GM08714 (cell line): ENCODE data around the gene USP54.
"Not testable (repeated sequence)": the region's sequence is repeated elsewhere in the genome, so short reads cannot be mapped to it uniquely, and the experiment has no call there.

Experiments
- H3K4me3 ChIP-seq: fragments of 200-500 bp; sonication (Bioruptor generic); 2 replicates; pipeline ENCODE4 v1.5.1; 2014; ENCODE audit warnings: mild to moderate bottlenecking, low read length, inconsistent platforms
- ZNF274 ChIP-seq: IDR thresholded peaks from 2 replicates; pipeline ENCODE4 v1.6.1; 2012; ENCODE audit warnings: mild to moderate bottlenecking, low read depth, low read length

The USP54 gene

DNA sequence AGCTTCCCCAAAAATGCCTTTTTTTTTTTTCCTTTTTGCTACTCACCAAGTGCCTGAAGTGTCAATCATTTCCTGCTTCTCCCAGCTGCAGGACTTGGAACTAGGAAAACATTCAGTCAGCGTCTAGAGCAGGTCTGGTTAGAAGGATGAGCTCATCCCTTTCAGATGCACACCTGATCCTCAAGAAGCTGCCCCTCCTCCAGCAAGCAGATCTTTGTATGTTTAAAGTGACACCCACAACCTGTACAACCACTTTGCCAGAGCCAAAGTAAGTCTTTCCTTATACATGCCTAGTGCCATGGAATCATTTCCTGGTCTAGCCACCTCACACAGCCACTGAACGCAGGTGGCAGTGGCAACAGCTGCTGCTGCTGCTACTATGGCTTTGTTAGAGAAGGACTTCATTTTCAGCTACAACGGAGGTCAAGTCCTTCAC is 10.4 kb upstream of the USP54 start:
- H3K4me3 ChIP-seq = no peak overlapping the region
- TF ChIP-seq ZNF274 = no peak

GRCh38 chr10:73597346-73597745 is 6.2 kb upstream of the USP54 start:
- no peak for TF ChIP-seq ZNF274

GRCh38 chr10:73593812-73594211 is 2.7 kb upstream of the USP54 start:
- no peak overlapping the region for H3K4me3 ChIP-seq
- no peak for TF ChIP-seq ZNF274

More at GRCh38 chr10:73597346-73597745, 6.2 kb upstream of the USP54 start:
- H3K4me3 ChIP-seq = no peak overlapping the region

GRCh38 chr10:73593110-73593509 is 2.0 kb upstream of the USP54 start:
- TF ChIP-seq ZNF274 = no peak

DNA sequence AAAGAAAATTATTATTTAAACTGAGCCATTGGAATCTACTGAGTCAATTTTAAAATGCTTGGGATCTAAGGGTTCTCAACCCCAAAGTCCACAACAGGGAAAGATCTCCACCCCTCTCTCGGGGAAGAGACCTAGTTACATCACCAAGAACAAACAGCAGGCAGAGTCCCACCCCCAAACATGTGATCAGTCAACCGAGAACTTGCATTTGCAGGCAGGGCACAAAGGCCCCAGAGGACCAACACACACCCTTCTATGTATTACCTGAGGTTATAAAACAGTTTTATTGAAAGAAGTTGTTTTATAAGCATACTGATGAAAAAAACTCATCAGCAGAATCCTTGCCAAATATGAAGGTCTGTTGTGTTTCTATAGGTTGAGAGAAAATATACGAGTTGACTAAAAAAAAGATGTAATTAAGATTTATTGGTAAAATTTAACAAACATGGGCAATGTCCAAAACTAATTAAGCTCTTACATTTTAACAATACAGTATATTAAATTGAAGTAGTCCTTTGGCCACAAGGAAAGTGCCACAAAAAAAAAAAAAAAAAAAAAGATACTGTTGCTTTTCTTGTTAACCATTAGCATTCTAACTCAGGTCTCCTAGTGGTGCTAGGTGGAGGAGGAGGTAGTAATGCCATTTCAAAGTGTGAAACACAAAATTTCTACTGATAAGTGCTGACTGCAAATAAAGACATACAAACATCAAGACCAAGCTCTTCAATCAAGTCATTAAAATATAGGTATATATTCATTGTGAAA is 975 bp upstream of the USP54 start:
- H3K4me3 ChIP-seq = no peak overlapping the region
- TF ChIP-seq ZNF274 = no peak

More at GRCh38 chr10:73593110-73593509, 2.0 kb upstream of the USP54 start:
- H3K4me3 ChIP-seq = no peak overlapping the region

DNA sequence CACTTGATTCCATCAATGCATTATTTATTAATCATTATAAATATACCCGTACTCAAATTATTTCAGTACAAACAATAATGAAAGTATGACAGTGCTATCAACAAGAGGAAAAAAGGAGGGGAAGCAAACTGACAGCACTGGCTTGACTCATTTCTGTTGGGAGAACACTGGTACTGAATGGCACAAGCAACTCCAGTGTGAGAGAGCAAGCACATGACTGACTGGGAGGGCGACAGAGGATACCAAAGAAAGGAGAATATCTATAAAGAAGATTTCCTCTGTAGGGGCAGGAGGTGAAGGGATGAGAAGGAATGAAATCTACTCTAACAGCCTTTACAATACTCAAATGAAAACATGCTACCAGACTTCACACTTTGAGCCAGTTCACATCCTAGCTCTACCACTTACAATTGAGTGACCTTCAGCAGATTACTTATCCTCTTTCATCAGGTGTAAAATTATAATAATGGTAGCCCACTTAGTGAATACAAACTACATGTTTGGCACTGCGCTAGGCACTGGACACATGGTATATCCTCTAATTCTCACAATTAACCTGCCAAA is 1.5 kb downstream of the USP54 start:
- H3K4me3 ChIP-seq = no peak overlapping the region

GRCh38 chr10:73588656-73589055 is 2.5 kb downstream of the USP54 start:
- no peak overlapping the region for H3K4me3 ChIP-seq
- no peak for TF ChIP-seq ZNF274

More for the DNA sequence above, 1.5 kb downstream of the USP54 start:
- no peak for TF ChIP-seq ZNF274

GRCh38 chr10:73586583-73586984 is 4.6 kb downstream of the USP54 start:
- no peak for TF ChIP-seq ZNF274
- no peak overlapping the region for H3K4me3 ChIP-seq

GRCh38 chr10:73585327-73585726 is 5.8 kb downstream of the USP54 start:
- no peak overlapping the region for H3K4me3 ChIP-seq

GRCh38 chr10:73584737-73585136 is 6.4 kb downstream of the USP54 start:
- H3K4me3 ChIP-seq = no peak overlapping the region
- TF ChIP-seq ZNF274 = no peak

More at GRCh38 chr10:73585327-73585726, 5.8 kb downstream of the USP54 start:
- no peak for TF ChIP-seq ZNF274

DNA sequence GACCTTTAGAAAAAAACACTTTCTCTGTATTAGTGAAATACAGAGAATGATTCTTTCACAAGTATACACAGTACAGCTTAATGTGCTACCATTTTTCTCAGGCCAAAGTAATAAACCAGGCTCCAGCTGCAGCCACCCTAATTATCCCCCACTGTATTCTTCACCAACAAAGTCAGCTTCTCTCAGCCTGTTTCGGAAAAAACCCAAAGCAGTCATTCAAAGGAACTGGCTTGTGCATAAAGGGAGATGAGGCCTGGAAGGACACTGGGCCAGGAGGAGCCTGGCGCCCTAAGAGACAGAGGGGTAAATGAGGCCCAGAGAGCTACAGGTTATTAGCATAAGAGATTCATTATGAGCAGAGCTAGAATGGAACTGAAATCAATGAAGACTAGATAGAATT is 9.2 kb downstream of the USP54 start:
- no peak overlapping the region for H3K4me3 ChIP-seq
- TF ChIP-seq ZNF274 = no peak

- H3K4me3 ChIP-seq = not testable (repeated sequence)
Measured at GRCh38 chr10:73578927-73579326, 12.2 kb downstream of the USP54 start.

DNA sequence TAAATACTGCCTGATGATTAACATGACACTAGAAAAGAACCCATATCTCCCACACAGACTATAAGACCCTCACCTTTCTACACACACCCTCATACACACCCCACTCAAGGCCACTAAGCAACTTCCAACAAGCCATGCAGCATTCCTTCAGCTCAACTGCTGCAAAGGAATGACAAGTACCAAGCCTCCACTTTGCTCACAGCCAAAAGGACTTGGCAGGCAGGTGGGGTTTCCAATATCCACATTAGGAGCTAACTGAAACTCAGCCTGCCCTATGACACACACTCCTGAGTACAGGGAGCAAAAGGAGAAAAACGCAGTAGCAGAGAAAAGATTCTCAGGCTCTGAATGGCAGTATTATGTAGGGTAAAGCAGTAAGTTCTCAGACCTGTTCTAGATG is 13.4 kb downstream of the USP54 start:
- no peak overlapping the region for H3K4me3 ChIP-seq
- TF ChIP-seq ZNF274 = no peak

- no peak overlapping the region for H3K4me3 ChIP-seq
- TF ChIP-seq ZNF274 = no peak
Measured at GRCh38 chr10:73576890-73577591, 14.1 kb downstream of the USP54 start.
